GM19193 (cell line): Measurements from ENCODE around the gene TMA7B.

Experiments
- POLR2A ChIP-seq: IDR thresholded peaks from 4 replicates; pipeline ENCODE4 v1.6.1; 2011; ENCODE audit not compliant: insufficient read depth, insufficient read length; ENCODE audit errors: extremely low read depth

The TMA7B gene

GRCh38 chr22:39995393-39996252 is 35.4 kb downstream of the TMA7B start:
- TF ChIP-seq POLR2A: no peak

- TF ChIP-seq POLR2A: no peak
Measured at GRCh38 chr22:39996732-39997131, 36.5 kb downstream of the TMA7B start.

GRCh38 chr22:39997421-39997820 is 37.2 kb downstream of the TMA7B start:
- no peak for TF ChIP-seq POLR2A

GRCh38 chr22:39997939-39998726 is 37.9 kb downstream of the TMA7B start:
- no peak for TF ChIP-seq POLR2A

- no peak for TF ChIP-seq POLR2A
Measured at GRCh38 chr22:39999144-39999757, 39.1 kb downstream of the TMA7B start.

GRCh38 chr22:40000171-40000570 is 40.0 kb downstream of the TMA7B start:
- TF ChIP-seq POLR2A: no peak

GRCh38 chr22:40001106-40001505 is 40.9 kb downstream of the TMA7B start:
- no peak for TF ChIP-seq POLR2A

GRCh38 chr22:40001800-40002577 is 41.8 kb downstream of the TMA7B start:
- no peak for TF ChIP-seq POLR2A

GRCh38 chr22:40002935-40003715 is 42.9 kb downstream of the TMA7B start:
- no peak for TF ChIP-seq POLR2A

GRCh38 chr22:40004836-40005235 is 44.6 kb downstream of the TMA7B start:
- TF ChIP-seq POLR2A: no peak

GRCh38 chr22:40006641-40007040 is 46.4 kb downstream of the TMA7B start:
- no peak for TF ChIP-seq POLR2A

- TF ChIP-seq POLR2A: no peak
Measured at GRCh38 chr22:40007853-40008710, 47.9 kb downstream of the TMA7B start.

- TF ChIP-seq POLR2A: no peak
Measured at GRCh38 chr22:40008726-40009291, 48.6 kb downstream of the TMA7B start.
